Mucosa of rectum (tissue), 2 donors: ENCODE measurements around the gene GSTM3.

ENCODE experiments used
- H3K27ac ChIP-seq, 2 donors: one replicate each; pipeline ENCODE4 v1.7.0; 2013; ENCODE audit warnings: inconsistent platforms in 2 of 2, low read depth in 2 of 2, low read length in 2 of 2
- H3K27me3 ChIP-seq, 2 donors: one replicate each; pipeline ENCODE4 v1.7.0; 2013; ENCODE audit warnings: low read length in 2 of 2; ENCODE audit not compliant: control insufficient read depth in 2 of 2, insufficient read depth in 2 of 2
- H3K36me3 ChIP-seq, 2 donors: one replicate each; pipeline ENCODE4 v1.7.0; 2013; ENCODE audit warnings: low read length in 2 of 2; ENCODE audit not compliant: control insufficient read depth in 2 of 2, insufficient read depth in 2 of 2
- H3K4me1 ChIP-seq, 2 donors: one replicate each; pipeline ENCODE4 v1.7.0; 2013; ENCODE audit warnings: low read length in 2 of 2, mild to moderate bottlenecking in 1 of 2; ENCODE audit not compliant: control insufficient read depth in 2 of 2, insufficient read depth in 2 of 2
- H3K4me3 ChIP-seq, 2 donors: one replicate each; pipeline ENCODE4 v1.7.0; 2013; ENCODE audit warnings: low read length in 2 of 2
- H3K9ac ChIP-seq, 2 donors: one replicate each; pipeline ENCODE4 v1.7.0; 2013; ENCODE audit warnings: low read length in 2 of 2, low read depth in 1 of 2, mild to moderate bottlenecking in 1 of 2
- H3K9me3 ChIP-seq, 2 donors: one replicate each; pipeline ENCODE4 v1.7.0; 2013; ENCODE audit warnings: low read length in 2 of 2; ENCODE audit not compliant: control insufficient read depth in 2 of 2
- donor health status: healthy.
- donor health status: Normal muscosa, but diverticular disease.

GSTM3 gene

DNA sequence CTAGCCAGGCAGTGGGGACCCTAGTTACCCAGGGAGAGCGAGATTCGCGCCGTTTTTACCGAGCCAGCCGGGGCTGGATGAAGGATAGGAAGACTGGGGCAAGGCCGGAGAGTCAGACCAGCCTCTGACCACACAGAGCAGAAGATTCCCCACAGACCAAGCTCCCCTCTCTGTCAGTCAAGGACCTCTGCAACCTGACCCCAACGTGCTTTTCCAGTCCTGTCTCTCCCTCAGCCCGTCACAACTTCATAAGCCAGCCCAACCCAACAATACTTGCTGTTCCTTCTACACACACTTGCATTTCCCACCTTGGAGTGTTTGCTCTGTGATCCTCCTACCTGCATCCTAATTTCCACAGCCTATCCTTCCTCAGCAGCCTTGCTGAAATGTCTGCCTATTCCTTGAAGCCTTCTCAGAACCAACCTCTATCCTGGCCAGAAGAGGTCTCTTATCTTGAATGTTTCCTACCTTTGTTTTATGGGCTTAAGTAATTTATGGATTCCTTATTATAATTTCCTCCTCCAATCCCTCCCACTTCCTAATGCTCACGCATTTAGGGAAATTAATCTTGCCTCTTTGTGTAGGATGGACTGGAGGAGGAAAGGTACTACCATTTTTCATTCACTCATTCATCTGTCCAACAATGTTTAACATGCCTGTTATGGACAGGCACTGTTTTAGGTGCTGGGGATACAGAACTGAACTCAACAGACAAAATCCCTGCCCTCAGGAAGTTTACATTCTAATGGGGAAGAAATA is at the start of gene GSTM3:
GSTM3 (minus strand) TSS at position 424 of the 759 bp plus-strand sequence. CDS start 751 bp downstream, outside the sequence.
- Histone ChIP-seq H3K4me3 (peak within 1 kb of the TSS; percentile 72 to 76), H3K9ac (peak within 1 kb of the TSS; percentile 53 to 61), H3K9me3 (no peaks in the 10 kb centered on the region), H3K27me3 (peaks cover 0 to 3% of the 10 kb centered on the region in 2 donors), H3K4me1 (peaks cover 8 to 10% of the 10 kb centered on the region in 2 donors), H3K36me3 (peaks cover 0 to 5% of the 10 kb centered on the region in 2 donors), H3K27ac (peak within 1 kb of the TSS; percentile 32 to 52)

GRCh38 chr1:109790329-109790728 is 49.5 kb upstream of the GSTM3 start:
- peaks cover 72 to 77% of the 10 kb centered on the region in 2 donors for H3K4me1 ChIP-seq
- H3K4me3 ChIP-seq, result no peak overlapping the region
- H3K9me3 ChIP-seq, result no peaks in the 10 kb centered on the region
- peak overlapping the region; percentile 40 to 52 for H3K27ac ChIP-seq
- H3K9ac ChIP-seq, result no peak overlapping the region
- no peaks in the 10 kb centered on the region for H3K27me3 ChIP-seq
- H3K36me3 ChIP-seq, result no peaks in the 10 kb centered on the region

- H3K4me1 ChIP-seq, result peaks cover 66 to 73% of the 10 kb centered on the region in 2 donors
These were observed 48.8 kb upstream of the GSTM3 start for GRCh38 chr1:109789551-109790180.

DNA sequence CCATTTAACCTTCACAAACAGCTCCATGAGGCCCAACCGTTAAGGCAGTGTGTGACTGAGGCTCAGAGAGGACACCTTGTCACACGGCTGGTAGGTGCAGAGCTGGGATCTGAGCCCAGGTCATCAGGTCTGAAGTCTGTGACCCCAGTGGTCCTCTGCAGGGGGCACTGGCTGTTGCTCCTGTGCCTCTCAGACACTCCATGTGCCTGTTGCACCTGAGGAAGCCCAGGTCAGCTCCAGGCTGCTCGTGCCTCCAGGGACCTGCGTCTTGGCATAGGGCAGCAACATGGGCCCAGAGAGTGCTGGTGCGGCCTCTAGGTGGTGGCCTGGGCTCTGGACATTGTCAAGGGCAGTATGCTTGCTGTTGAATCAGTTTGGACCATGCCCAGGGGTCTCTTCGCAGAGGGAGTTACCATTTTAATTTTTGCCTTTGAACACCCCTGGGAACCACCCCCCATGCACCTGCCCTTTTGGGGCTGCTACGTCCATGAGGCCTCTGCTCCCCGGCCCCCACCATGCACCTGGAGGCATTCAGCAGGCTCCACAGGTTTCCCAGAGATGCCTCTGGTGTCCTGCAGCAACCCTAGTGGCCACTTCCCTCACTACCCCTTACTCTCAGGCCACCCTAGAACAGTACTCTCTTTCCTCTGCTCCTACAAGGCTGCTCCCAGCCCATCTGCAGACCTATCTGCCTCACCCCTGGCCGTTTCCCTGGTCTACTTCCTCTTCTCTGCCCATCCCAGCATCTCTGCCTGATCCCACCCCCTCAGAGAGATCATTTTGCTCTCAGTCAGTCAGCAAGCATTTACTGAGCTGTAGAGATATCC is 48.1 kb upstream of the GSTM3 start:
- Histone ChIP-seq H3K27ac (peak overlapping the region in 1 of 2 donors; percentile 21), H3K4me1 (peaks cover 59 to 67% of the 10 kb centered on the region in 2 donors), H3K9me3 (no peaks in the 10 kb centered on the region), H3K4me3 (no peak overlapping the region), H3K27me3 (no peaks in the 10 kb centered on the region), H3K36me3 (no peaks in the 10 kb centered on the region), H3K9ac (no peak overlapping the region)

More at GRCh38 chr1:109789551-109790180, 48.8 kb upstream of the GSTM3 start:
- no peak overlapping the region for H3K4me3 ChIP-seq
- H3K36me3 ChIP-seq, result no peaks in the 10 kb centered on the region
- peak overlapping the region in 1 of 2 donors; percentile 23 for H3K27ac ChIP-seq
- no peaks in the 10 kb centered on the region for H3K9me3 ChIP-seq
- H3K9ac ChIP-seq, result peak overlapping the region in 1 of 2 donors; percentile 11
- no peaks in the 10 kb centered on the region for H3K27me3 ChIP-seq

GRCh38 chr1:109787845-109788601 is 47.2 kb upstream of the GSTM3 start:
- H3K27ac ChIP-seq, result no peak overlapping the region
- peaks cover 57 to 65% of the 10 kb centered on the region in 2 donors for H3K4me1 ChIP-seq
- H3K27me3 ChIP-seq, result no peaks in the 10 kb centered on the region

GRCh38 chr1:109787211-109787844 is 46.5 kb upstream of the GSTM3 start:
- Histone ChIP-seq H3K9me3 (no peaks in the 10 kb centered on the region), H3K36me3 (no peaks in the 10 kb centered on the region), H3K4me1 (peaks cover 51 to 58% of the 10 kb centered on the region in 2 donors), H3K9ac (no peak overlapping the region), H3K27ac (peak overlapping the region; percentile 84), H3K4me3 (no peak overlapping the region), H3K27me3 (no peaks in the 10 kb centered on the region)

More at GRCh38 chr1:109787845-109788601, 47.2 kb upstream of the GSTM3 start:
- no peaks in the 10 kb centered on the region for H3K36me3 ChIP-seq
- H3K4me3 ChIP-seq, result no peak overlapping the region
- H3K9ac ChIP-seq, result no peak overlapping the region
- H3K9me3 ChIP-seq, result no peaks in the 10 kb centered on the region

GRCh38 chr1:109786531-109787021 is 45.7 kb upstream of the GSTM3 start:
- peak overlapping the region in 1 of 2 donors; percentile 50 for H3K9ac ChIP-seq
- H3K9me3 ChIP-seq, result no peaks in the 10 kb centered on the region
- no peak overlapping the region for H3K4me3 ChIP-seq
- H3K4me1 ChIP-seq, result peaks cover 44 to 51% of the 10 kb centered on the region in 2 donors
- H3K27me3 ChIP-seq, result no peaks in the 10 kb centered on the region
- no peaks in the 10 kb centered on the region for H3K36me3 ChIP-seq
- peak overlapping the region; percentile 84 for H3K27ac ChIP-seq

DNA sequence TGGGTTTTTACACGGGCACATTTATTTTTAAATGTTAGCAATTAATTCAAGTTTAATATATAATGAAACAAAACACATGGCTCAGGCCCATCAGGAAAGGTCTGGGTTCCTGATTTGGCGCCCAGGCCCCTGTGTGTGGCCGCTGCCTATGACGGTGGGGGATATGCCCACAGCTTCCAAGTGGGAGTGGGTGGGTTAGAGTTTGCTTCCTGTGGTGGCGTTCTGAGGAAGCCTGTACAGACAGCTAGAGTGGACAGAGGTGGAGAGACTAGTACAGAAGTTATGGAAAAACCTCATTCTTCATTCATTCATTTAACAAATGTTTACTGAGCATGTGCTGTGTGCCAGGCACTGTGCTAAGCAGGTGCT is 45.3 kb upstream of the GSTM3 start:
- H3K27me3 ChIP-seq, result no peaks in the 10 kb centered on the region
- peak overlapping the region; percentile 84 for H3K27ac ChIP-seq
- H3K4me3 ChIP-seq, result no peak overlapping the region
- peaks cover 44 to 47% of the 10 kb centered on the region in 2 donors for H3K4me1 ChIP-seq
- no peaks in the 10 kb centered on the region for H3K9me3 ChIP-seq
- H3K9ac ChIP-seq, result peak overlapping the region in 1 of 2 donors; percentile 50
- H3K36me3 ChIP-seq, result no peaks in the 10 kb centered on the region
